Upper lobe of left lung (tissue), 4 donors: Measurements from ENCODE around the gene EXOC4.

Experiments
- CTCF ChIP-seq, 6 experiments: fragments of 450-650 bp in 4 of 6; fragments of 200-600 bp in 2 of 6; sonication (generic) in 2 of 6; IDR thresholded peaks; one replicate each; pipeline ENCODE4 v1.5.1; 2016 to 2019; ENCODE audit warnings: antibody characterized with exemption in 6 of 6
- EP300 ChIP-seq, 4 donors: sonication (generic); formaldehyde crosslinking; IDR thresholded peaks; one replicate each; pipeline ENCODE4 v1.5.1; 2017; ENCODE audit warnings: antibody characterized with exemption in 4 of 4, control low read depth in 2 of 4
- POLR2A ChIP-seq, 4 donors: fragments of 450-650 bp; IDR thresholded peaks; one replicate each; pipeline ENCODE4 v1.5.1; 2016 to 2017; ENCODE audit warnings: antibody characterized with exemption in 4 of 4, mild to moderate bottlenecking in 2 of 4
- POLR2AphosphoS5 ChIP-seq, 2 donors: sonication (generic); formaldehyde crosslinking; IDR thresholded peaks; one replicate each; pipeline ENCODE4 v1.5.1; 2017; ENCODE audit warnings: antibody characterized with exemption in 2 of 2

DNA sequence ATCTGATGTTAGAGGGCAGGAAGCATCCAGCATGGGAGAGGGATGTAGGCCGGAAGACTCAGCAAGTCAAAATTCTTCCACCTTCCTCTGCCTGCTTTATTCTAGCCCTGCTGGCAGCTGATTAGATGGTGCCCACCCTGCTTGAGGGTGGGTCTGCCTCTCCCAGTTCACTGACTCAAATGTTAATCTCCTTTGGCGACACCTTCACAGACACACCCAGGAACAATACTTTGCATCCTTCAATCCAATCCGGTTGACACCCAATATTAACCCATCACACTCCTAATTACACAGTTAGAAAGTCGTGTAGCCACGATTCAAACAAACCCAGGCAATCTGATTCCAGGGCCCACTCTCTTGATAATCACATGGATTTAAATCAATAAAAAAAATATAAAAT, 440.4 kb downstream of the EXOC4 start:
- TF ChIP-seq CTCF (IDR thresholded peaks at IDR 0.05), result no peak
- no peak for TF ChIP-seq EP300 (IDR thresholded peaks at IDR 0.05)
- TF ChIP-seq POLR2A (IDR thresholded peaks at IDR 0.05), result no peak
- TF ChIP-seq POLR2AphosphoS5 (IDR thresholded peaks at IDR 0.05), result no peak
